H54 (cell line): ENCODE results near the gene BDNF.

Experiments used
- DNase-seq: peaks from one replicate; pipeline ENCODE4 v3.0.0; 2011; ENCODE audit warnings: low spot score, mixed read lengths; ENCODE audit not compliant: insufficient read length
- FAIRE-seq: peaks from 3 replicates; lab custom pipeline; 2011; peaks lifted over from hg19 to GRCh38; lab: Jason Lieb, UNC
- POLR2A ChIP-seq: IDR thresholded peaks from 2 replicates; pipeline ENCODE4 v1.6.1; 2011; ENCODE audit warnings: low read depth, mild to moderate bottlenecking, low read length

BDNF gene

DNA sequence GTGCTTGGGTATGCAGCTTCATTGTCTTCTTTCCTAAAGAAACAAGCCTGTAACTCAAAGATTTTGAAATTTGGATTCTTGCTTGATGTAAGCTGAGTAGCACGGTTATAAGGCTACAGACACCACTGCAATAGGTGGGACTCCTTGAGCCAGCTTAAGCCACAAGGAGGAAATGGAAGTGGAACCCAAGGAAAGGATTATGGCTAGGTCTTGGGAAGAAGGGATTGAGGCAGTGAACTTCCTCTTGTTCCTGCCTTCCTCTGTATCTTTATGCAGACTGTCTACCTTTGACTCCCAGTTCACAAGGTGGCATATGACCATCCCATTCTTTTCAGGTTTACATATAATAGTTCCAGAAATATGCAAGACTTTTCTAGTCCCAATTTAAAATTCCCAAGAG, 72.3 kb downstream of the BDNF start:
- FAIRE-seq, result no peak
- no peak for DNase-seq
- no peak for TF ChIP-seq POLR2A

DNA sequence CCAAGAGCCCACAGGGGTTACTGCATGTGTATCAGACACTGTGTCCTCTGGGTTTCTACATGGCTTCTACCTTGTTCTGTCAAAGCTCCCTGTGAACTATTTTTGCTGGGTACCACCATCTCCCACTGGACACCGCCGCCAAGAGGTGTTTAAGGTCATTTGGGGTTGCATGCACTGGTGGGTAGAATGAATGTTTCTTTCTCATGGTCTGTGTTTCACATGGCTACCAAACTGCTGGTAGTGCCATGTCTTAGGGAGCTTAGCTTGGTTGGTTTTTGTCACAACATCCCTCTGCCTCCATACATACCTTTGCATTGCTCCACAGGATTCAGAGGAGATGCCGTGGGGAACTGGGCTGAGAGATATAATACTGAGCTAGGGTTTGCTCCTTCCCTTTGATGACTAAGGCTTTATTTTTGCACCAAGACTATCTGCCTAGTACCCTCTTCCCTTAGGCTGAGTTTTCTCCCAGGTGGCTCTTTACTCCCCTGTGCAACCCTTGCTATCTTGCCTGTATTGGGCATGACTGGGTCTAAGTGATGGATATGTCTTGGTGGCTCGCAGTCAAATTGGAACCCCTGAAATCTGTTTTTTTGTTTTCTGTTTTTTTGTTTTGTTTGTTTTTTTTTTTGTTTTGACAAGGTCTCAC, 73.2 kb downstream of the BDNF start:
- DNase-seq (no peak), FAIRE-seq (no peak)
- TF ChIP-seq POLR2A, result no peak

DNA sequence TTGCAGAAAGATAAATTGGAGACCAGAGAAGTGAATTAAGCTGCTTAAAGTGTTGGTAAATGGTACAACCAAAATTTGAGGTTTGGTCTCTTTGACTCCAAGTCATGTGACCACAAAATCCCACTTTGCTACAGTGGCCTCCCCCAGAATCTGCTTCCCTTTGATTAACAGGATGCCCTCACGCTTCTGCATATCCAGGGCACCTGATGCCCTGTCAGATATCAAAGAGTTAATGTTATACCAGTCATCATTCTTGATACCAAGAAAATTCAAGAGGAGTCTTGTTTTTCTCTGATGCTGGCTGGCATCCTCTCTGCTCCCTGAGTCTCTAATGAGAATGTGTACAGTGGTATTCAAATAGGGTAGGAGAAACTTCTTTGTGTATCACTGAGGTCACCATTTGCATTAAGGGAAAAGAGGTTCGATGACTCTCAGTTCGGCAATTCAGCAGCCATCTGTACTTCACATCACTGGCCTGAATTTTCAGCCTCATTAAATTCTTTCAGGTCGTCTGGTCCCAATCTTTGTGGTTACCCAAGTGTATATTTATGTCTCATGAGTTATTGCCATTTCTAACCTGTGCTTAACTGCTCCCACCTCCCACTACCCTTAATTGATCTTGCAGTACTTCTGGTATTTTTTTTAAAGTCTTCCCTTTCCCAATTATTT, 73.9 kb downstream of the BDNF start:
- no peak for TF ChIP-seq POLR2A
- DNase-seq (no peak), FAIRE-seq (no peak)

DNA sequence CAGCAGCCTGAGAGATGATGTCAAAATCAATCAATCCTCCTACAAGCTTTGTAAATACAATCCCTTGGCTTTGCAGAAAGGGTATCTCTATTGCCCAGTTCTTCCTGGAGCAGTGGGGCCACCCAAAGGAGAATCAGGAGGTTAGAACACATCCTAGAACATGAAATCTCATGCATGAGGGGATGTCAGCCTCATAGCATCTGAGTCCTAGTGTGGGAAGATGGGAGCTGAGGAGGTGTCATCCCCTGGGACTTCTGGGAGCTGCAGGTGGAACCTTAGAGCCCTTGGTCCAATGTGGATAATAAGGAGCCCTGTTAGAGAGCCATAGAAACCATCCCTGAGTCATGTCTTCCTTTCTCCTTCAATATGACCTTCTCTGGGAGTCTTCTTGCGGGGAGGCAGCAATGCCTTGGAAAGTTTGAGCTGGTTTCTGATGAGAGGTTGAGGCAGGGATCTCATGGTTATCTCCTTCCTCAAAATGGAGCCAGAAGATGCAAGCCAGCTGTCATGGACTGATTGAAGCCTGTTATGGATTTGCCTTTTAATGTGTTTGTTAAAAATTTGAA, 74.8 kb downstream of the BDNF start:
- FAIRE-seq (no peak), DNase-seq (no peak)
- no peak for TF ChIP-seq POLR2A

DNA sequence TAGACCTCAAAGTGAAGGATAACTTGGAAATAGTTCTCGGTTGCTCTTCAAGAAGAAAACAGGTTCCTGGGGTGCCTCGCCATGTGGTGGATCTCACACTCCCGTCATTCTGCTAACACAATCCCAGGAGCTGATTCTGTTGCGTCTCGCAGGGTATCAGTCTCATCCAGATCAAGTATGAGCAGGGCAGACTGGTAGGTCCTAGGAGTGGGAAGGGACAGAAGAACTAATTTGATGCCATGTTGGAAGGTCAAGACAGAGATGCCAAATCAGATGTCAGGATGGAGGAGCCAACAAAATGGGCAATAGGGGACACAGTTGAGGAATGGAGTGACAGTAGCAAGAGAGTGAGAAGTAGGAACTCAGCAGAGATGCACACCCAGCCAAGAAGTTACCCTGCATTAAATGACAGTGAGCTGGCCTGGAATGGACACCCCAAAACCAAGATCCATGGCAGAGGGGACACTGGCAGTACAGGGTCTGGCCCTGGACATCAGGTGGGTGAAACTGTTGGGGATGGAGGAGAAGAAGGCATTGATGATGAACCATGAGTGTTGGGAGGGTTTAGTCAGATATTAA, 76.2 kb downstream of the BDNF start:
- FAIRE-seq (no peak), DNase-seq (no peak)
- TF ChIP-seq POLR2A, result no peak

DNA sequence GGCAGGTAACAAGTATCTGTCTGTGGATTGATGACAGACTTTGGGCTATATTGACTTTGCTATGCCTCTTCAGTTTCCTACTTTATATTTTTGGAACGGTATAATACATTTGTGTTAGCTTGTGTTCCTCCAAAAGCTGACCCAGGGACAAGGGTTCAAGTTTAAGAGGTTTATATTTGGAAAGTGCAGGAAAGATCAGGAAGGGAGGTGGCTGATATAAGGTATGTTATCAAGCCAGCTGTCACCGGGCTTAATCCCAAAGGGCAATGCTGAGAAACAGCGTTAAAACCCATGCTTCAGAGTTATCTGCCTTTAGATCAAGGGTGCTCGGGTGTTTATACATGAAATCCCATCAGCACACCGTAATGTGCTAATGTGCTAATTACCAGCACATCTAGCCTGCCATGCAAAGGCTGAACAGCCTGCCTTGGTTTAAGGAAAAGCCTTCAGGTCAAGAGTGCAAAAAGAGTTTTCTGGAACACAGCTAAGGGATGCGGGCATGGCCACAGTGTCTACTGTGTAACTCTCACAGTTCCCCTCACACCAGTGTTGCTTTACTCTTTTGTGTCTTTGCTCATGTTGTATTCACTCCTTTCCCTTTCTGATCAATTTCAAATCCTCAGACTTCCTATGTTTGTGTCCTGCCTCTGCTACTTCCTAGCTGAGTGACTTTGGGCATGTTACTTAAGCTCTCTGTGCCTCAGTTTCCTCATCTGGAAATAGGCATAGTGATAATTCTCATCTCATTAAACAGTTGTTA, 77.5 kb downstream of the BDNF start:
- DNase-seq (no peak), FAIRE-seq (no peak)
- no peak for TF ChIP-seq POLR2A

DNA sequence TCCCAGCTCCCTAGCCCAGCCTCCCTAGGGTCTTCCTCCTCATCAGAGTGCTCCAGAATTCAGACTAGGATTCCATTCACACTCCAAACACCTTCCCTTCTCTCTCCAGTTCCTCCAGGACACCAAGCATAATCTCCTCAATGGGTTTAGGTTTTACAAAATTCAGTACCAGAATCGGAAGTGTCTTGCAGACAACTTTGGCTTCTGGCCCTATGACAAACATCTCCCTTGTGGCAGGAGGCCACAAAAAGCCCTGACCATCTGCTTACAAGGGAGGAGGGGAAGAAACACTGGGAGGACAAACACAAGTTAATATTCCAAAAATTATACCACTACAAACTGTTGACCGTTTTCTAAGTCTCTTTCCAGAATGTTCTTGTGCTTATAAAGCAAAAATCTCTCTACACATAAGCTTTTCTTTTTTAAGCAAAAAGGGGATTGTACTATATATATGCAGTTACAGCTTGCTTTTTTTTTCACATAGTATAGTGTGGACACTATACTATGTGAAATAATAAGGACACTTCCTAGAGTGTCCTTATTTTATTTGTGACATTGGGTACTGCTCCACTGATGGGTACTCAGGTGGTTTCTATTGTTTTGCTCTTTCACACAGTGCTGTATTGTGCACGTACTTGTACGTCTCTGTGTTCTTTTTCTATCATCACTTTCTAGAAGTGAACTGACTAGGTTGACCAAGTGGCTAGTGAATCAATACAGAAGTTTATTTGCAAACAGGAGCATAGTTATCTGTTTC, 78.7 kb downstream of the BDNF start:
- FAIRE-seq (no peak), DNase-seq (no peak)
- TF ChIP-seq POLR2A, result no peak

DNA sequence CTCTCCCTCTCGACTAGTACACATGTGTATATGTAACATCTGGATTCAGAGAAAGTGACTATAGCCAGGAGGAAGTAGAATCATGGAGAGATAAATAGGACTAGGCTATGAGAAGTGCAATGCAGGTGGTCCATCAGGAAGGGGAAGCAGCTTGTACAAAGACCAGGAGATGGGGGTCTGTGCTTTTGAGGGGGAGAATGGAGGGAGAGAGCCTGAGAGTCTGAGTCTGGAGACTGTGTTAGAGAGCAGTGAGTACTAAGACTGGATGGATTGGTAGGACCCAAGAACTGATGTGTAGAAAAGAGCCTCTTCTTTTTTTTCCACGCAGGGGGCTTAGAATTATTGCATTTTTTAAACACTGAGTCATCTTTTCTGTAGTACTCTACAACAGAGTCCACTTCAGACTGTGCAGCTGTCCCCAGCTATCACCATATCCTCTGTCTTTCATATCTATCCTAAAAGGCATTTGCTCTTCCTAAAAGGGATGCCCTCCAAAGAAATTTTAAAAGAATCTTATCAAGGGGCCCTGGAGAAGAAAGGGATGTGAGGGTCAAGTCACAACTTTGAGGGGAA, 80.4 kb downstream of the BDNF start:
- FAIRE-seq, result no peak
- no peak for TF ChIP-seq POLR2A
- DNase-seq, result no peak

DNA sequence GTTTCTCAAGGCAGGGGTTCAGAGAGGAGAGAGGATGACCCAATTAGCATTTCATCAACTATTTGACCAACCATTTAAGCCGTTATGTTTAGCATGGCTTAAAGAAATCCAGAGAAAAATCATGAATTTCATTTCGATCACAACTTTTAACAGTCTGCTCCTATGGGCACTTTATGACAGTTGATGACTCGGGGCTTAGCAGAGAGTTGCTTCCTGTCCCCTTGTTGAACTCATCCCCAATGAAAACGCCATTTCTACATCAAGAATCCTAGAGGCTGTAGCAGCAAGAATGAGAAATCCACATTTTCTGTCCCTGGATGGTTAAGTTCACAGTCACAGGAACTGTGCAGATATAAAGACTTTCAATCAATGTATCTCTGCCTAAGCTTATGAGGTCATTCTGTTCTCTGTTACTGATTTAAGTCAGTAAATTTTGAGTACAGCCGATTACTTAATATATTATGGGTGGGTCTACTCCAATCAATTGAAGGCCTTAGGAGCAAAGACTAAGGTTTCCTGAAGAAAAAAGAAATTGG, 81.1 kb downstream of the BDNF start:
- TF ChIP-seq POLR2A, result no peak
- DNase-seq, result no peak
- FAIRE-seq, result no peak

DNA sequence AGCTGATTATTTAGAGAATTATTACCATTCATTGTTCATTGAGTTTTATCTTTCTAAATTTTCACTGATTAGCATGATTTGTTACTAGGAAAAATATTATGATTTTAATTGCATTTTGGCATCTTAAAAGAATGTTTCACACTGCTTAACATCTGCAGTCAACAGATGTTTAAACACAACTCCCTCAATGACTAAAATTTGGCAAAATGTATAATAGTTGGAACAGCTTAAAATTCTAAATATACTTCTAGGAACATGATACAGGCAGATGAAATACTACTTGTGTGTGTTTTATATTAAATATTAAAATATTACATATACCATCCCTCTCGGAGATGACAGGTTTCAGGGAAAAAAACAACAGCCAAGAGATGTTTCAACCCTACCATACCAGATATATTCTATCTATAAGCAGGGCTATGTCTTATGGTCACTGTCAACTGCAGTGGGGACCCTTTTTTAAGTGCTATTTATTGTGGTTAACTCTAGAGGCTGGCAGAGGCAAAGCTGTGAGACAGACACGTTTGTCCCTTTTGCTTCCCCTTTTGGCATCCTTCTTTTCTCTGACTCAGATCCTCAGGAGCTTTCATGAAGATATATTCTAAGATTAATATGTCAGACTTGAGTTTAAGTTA, 81.9 kb downstream of the BDNF start:
- no peak for DNase-seq
- no peak for TF ChIP-seq POLR2A
- no peak for FAIRE-seq

DNA sequence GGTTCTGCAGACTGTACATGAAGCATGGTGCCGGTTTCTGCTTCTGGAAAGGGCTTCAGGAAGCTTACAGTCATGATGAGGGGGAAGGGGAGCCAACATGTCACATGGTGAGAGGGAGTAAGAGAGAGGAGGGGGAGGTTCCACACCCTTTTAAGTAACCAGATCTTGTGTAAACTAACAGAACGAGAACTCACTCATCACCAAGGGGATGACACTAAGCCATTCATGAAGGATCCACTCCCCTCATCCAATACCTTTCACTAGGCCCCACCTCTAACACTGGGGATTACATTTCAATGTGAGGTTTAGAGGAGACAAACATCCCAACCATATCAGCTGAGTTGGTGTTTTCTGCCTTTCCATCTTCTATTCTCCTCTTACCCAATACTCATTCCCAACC, 83.5 kb downstream of the BDNF start:
- no peak for TF ChIP-seq POLR2A
- DNase-seq (no peak), FAIRE-seq (no peak)

DNA sequence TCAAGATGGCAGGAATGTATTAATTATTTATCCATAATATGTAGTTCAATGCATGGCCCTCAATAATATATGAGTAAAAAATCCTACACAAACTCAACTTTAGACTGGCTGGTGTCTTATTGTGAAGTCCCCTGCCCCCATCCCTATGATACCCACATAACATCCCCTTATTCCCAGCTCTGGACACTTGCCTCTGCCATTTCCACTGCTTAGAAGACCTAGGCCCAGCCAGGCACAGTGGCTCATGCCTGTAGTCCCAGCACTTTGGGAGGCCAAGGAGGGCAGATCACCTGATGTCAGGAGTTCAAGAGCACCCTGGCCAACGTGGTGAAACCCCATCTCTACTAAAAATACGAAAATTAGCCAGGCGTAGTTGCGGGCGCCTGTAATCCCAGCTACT, 84.4 kb downstream of the BDNF start:
- no peak for TF ChIP-seq POLR2A
- FAIRE-seq, result no peak
- DNase-seq, result no peak
